GM21717 (cell line): ENCODE results near the gene CDRT15L2.
"Not testable (repeated sequence)": the region's sequence is repeated elsewhere in the genome, so short reads cannot be mapped to it uniquely, and the experiment has no call there.

Experiments
- ATAC-seq: cut with Tn5 transposase; IDR thresholded peaks from one replicate; pipeline ENCODE4 v1.9.1; 2021; ENCODE audit warnings: mild to moderate bottlenecking, moderate library complexity; ENCODE audit not compliant: unreplicated experiment

CDRT15L2 gene

GRCh38 chr17:20579424-20579823, at the start of gene CDRT15L2:
TSS of gene CDRT15L2 (plus strand) at chr17:20579724. CDS start at chr17:20579744, 20 bp downstream.
- not testable (repeated sequence) for ATAC-seq

DNA sequence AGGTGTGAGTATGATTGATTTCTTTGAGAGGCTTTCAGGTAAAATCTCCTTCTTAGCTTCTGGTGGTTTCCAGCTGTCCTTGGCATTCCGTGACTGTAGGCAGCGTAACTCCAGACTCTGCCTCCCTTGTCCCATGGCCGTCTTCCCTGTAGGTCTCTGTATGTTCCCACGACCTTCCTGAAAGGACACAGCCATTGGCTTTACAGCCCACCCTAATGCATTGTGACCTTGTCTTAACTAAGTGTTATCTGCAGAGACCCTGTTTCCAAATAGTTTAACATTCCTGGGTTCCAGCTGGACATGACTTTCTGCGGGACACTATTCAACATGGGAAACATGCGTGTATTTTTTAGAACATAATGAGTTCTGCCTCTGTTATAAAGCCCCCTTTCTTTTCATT, 49.4 kb upstream of the CDRT15L2 start:
- not testable (repeated sequence) for ATAC-seq

DNA sequence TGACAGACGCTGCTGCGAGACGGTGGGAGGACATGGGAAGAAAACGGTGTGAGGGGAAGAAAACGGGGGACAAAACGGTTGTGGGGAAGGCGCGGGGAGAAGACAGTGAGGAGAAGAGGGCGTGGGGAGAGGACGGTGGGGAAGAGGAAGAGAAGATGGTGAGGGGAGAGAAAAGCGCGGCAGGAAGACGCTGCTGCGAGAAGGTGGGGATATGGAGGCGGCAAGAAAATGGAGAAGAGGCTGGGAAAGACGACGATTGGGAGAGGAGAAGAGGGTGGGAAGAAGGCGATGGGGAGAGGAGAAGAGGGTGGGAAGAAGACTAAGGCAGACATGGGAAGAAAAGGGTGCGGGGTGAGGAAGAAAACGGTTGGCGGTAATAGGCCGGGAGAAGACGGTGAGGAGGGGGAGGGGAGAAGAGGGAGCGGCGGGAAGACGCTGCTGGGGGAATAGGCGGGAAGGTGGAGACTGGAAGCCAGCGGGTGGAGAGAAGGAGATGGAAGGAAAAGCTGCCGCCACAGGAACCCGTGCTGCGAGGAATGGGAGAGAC, 46.9 kb upstream of the CDRT15L2 start:
- ATAC-seq: not testable (repeated sequence)

DNA sequence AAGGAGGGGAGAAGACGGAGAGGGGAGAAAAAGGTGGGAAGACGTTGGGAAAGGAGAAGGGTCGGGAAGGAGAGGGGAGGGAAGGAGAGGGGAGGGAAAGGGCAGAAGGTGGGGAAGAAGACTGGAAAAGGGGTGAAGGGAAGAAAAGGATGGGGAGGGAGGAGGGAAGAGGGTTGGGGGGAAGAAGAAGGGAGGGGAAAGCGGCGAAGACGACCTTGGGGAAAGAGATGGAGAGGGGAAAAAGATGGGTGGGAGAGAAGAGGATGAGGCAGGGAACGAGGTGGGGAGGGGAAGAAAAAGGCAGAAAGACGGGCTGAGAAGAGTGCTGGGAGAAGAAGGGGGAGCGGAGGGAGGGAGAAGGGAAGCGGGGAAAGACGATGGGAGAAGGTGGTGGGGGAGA, 46.3 kb upstream of the CDRT15L2 start:
- not testable (repeated sequence) for ATAC-seq

DNA sequence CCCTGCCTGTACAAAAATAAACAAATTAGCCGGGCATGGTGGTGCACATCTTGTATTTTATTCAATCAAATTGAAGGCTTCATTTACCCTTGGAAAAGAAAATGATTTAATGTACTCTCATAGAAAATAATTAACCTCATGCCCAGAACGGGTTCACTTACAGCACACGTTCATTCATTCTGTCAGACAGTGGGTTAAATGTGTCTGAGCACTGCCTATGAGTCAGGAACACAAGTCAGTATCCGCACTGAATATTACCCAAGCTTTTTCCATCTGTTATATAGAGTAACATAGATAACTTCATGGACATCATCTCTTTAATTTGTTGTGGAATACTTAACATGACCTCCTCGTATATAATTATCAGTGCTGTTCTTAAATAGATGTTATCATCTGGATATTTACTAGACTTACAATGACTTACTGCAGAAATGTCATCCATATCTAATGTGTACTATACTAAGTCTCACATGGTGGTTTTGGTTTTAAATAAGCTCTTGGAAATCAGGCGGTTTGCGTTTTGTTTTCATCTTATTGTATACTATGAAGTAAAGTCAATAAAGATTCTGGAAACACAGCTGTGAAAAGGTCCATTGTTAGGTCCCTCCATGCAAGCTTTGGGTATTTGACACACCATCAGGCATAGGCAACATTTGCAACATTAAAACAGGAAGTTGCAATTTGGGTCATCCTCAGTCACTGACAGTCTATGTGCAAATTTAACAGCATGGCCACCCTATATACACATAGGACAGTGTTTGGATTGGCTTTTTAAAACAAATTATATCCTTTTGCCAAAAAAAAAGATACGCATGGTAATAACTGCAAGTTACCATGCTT, 44.6 kb upstream of the CDRT15L2 start:
- not testable (repeated sequence) for ATAC-seq

DNA sequence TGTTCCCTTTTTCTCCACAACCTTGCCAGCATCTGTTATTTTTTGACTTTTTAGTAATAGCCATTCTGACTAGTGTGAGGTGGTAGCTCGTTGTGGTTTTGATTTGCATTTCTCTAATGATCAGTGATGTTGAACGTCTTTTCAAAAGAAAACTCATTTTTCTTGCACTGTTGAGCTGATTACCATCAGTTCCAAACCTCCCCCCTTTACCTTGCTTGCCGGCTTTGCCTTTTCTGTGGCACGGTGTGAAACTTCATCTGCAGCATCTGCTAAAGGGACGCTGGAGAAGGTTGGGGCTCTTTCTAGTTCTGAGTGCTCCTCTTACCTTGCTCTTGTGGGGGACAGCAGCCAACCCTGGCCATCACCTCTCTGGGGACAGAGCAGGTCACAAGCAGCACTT, 39.1 kb upstream of the CDRT15L2 start:
- ATAC-seq: peak; percentile 92

DNA sequence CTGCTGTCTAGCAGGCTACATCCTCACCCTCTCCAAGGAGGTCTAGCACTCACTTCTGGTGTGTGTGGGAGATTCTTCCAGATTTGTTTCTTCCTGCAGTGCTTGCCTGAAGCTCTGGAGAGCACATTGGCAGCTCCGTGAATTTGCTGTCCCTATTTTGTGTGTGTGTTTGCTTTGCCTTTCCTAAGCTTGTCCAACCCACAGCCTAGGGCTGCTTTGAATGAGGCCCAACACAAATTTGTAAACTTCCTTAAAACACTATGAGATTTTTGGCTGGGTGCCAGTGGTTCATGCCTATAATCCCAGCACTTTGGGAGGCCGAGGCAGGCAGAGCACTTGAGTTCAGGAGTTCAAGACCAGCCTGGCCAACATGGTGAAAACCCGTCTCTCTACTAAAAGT, 38.7 kb upstream of the CDRT15L2 start:
- ATAC-seq: not testable (repeated sequence)

- ATAC-seq: not testable (repeated sequence)
Measured at GRCh38 chr17:20541853-20542546, 37.5 kb upstream of the CDRT15L2 start.

DNA sequence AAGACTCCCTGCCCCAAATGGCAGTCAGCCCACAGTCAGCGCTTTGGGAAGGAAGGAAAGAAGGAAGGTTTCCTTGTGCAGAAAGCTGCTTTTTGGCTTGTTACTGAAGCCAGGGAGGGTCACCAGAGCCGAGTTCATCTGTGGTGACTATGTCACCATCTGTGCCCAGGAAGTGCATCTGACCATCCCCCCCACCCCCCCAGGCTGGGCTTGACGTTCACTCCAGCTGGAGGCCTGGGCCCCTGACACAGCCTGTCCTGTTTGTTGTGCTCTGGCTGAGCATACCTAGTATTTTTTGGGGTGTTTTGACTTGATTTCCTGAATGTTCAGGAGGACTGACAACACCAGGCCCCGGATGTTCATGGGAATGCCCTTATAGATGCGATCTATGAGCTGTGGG, 31.6 kb upstream of the CDRT15L2 start:
- ATAC-seq: not testable (repeated sequence)

DNA sequence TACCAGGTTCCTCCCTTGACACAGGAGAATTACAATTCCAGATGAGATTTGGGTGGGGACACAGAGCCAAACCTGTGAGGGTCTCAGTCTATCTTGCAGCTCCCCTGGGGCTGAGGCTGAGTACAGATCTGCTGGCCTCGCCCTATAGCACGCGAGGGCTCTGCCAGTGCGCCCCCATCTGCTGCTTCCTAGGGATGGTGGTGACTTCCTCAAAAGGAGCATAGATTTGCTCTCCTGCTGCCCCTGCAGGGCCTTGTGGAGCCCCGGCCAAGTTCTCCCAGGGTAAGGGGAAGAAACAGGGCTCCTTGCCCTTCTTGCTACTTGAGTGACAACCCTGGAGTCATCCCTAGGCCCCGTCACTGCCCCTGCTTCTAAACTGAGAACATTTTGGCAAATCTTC, 26.6 kb upstream of the CDRT15L2 start:
- ATAC-seq: not testable (repeated sequence)

- not testable (repeated sequence) for ATAC-seq
Measured at GRCh38 chr17:20554728-20555127, 24.8 kb upstream of the CDRT15L2 start.

DNA sequence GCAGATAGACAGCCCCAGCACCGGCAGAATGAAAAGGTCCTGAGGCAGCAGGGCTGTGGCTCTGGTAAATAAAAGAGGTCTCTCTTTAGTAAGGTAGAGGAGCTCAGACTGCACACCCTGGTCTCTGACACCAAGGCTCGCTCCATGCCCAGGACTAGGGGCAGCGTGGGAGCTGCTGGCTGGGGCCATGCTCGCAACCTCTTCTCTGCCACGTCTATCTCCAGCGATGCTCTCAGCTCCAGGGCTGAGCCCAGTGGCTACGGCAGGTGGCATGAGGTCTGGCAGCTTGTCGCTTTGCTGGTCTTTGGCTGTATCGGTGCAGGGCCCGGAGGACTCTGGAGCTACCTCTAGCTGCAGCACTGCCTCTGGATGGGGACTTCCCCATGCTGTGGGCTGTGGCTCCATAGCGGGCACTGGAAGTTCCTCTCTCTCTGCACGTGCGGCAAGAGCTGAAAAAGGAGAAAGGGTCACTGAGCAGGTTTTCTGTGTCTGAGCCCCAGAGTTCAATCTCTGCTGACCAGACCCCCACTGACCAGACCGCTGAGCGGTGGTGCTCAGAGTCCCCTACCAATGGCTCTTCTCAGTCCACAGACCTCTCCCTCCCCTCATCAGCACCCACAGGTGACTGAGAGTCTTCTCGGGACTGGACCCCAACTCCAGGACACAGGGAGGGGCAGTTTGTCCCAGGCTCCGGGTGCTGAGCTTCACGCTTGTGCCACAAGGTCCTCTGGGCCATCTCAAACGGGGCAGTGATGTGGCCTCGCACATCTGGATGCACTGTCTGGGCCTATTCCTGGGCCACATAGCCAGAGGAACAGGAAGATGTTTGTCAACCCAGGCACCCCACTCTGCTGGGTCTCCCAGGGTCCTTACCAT, 24.2 kb upstream of the CDRT15L2 start:
- not testable (repeated sequence) for ATAC-seq

GRCh38 chr17:20558096-20558495, 21.4 kb upstream of the CDRT15L2 start:
- ATAC-seq: not testable (repeated sequence)

DNA sequence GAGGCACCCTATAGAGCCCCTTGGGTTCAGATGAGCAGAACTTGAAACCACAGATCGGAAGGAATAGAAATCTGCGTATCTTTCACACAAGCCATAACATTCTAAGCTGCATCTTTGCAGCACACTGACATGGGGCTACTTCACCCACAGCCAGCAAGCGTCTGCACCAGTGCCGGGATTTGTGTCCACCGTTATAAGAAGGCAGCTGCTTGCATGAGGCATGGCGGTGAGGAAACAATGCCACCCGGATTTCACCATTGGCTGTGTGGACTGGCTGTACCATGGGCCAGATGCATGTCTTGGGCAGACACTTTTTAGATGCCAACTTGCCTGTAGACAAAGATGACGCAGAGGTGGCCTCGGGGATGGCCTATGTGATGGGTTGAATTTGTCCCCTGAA, 20.5 kb upstream of the CDRT15L2 start:
- ATAC-seq: not testable (repeated sequence)

DNA sequence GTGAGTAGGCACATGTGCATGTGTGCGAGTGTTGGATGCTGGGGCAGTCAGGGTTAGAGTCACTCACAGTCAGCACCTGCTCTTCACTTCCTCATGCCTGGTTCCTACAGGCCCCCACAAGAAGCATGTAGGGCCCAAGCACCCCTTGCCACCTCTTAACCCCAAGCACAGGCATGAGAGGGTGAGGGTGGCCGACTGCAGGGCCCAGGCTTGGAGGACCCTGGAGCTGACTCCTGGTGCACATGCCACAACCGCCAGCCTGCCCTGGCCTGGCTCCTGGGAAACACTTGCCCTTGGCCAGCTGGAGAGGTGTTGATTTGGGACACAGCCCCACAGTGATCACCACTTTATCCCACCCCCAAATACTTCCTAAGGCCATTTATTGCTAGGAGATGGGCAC, 16.9 kb upstream of the CDRT15L2 start:
- ATAC-seq: no peak

DNA sequence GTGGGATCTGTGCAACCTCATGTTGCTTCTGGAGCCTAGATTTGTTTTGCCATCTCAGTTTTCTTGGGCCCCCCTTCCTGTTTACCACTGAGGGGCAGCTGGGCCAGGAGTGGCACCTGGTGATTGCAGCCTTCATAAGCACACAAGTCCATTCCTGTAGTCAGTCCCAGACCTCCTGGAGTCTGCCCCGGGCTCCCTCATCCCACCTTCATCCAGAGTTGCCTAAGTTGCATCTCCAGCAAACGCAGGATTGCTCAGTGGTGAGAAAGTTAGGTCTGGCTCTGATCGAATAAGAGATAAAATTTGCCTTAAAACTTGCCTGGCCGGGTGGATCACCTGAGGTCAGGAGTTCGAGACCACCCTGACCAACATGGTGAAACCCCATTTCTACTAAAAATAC, 14.3 kb upstream of the CDRT15L2 start:
- ATAC-seq: not testable (repeated sequence)

GRCh38 chr17:20565711-20566110, 13.8 kb upstream of the CDRT15L2 start:
- ATAC-seq: no peak

GRCh38 chr17:20566736-20567135, 12.8 kb upstream of the CDRT15L2 start:
- not testable (repeated sequence) for ATAC-seq

- not testable (repeated sequence) for ATAC-seq
Measured at GRCh38 chr17:20567421-20567820, 12.1 kb upstream of the CDRT15L2 start.

DNA sequence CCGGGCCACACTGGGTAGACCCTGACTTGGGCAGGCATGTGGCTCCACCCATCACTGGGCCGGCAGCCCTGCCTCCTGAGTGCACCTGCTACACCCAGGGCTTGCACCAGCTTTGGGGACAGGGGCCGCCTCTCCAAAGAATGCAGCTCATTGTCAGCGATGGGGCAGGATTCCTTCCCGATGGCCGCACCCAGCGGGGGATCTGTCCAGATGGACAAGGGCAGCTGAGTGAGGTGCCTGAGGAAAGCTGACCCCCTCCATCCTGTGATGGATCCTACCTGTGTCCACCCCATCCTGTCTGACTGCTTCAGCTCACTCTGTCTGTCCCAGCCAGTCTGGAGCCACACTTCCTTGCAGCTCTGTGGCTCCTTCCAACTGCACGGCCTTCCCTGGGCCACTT, 10.9 kb upstream of the CDRT15L2 start:
- not testable (repeated sequence) for ATAC-seq

- not testable (repeated sequence) for ATAC-seq
Measured at GRCh38 chr17:20571653-20572052, 7.9 kb upstream of the CDRT15L2 start.
